ENCODE measurements around the gene TBC1D7. TPM values are rescaled to one million over a fixed set of nuclear protein-coding genes. Genes with fewer than 3 reads are reported as not detected.
A peak's percentile ranks its signal among the peaks of the same experiment; 100 is the strongest.

Gene TBC1D7
- total and polyA plus RNA-seq, 7 experiments from 2014 or later = 11.7 to 34.6 (median 16.9) TPM

GRCh38 chr6:13256266-13257001 lies 71.9 kb downstream of the TBC1D7 start:
- POLR2A ChIA-PET = interaction anchor here (0.6 kb wide), 1 partner anchor 45 kb away, joined by 4 read pairs; no protein-coding TSS in a partner anchor
- Histone ChIP-seq H3K36me3 (ENCODE audit: control insufficient read depth in 2 of 3, insufficient read depth in 3 of 3, low read length in 3 of 3) (no peaks in the 10 kb centered on the region), H3K9me3 (ENCODE audit: control insufficient read depth in 2 of 3, low read length in 3 of 3) (peaks cover 0 to 8% (median 0%) of the 10 kb centered on the region in 3 experiments), H3K27me3 (ENCODE audit: control insufficient read depth in 2 of 2, insufficient read depth in 2 of 2, low read length in 2 of 2) (no peaks in the 10 kb centered on the region), H3K4me3 (ENCODE audit: low read length) (no peak overlapping the region), H3K4me1 (ENCODE audit: control insufficient read depth in 2 of 2, insufficient read depth in 2 of 2, low read length in 2 of 2) (peaks cover 0 to 5% of the 10 kb centered on the region in 2 donors), H3K27ac (ENCODE audit: low read depth, low read length) (no peak overlapping the region)
- peaks cover 0 to under 1% (median 0%) of the 10 kb centered on the region in 5 donors for H3K27me3 Mint-ChIP-seq
- DNase-seq = no peak
- H3K36me3 Mint-ChIP-seq = peaks cover 0 to 15% (median 6%) of the 10 kb centered on the region in 5 donors
- peaks cover 0 to 11% (median 2%) of the 10 kb centered on the region in 11 donors for H3K9me3 Mint-ChIP-seq
- intact Hi-C loops (cut with micrococcal nuclease) = no loop called here
- H3K27ac Mint-ChIP-seq = no peak overlapping the region
- CTCF ChIA-PET = no interaction called here
- H3K4me1 Mint-ChIP-seq = peaks cover under 1 to 11% (median 9%) of the 10 kb centered on the region in 7 donors
- H3K4me3 Mint-ChIP-seq = no peak overlapping the region
- peak; percentile 51 for ATAC-seq

Other genes starting within 250 kb of the TBC1D7 start
- gene GFOD1, start 159.1 kb upstream of the TBC1D7 start, total RNA-seq = 10 to 100 TPM in 1 of 5 experiments, 1 to 10 TPM in 2, under 1 TPM in 2; 0.73 to 10.8 (median 2.0) TPM
- under 1 TPM in 1 of 2 donors, not detected in 1; 0.24 TPM for gene GFOD1, start 159.1 kb upstream of the TBC1D7 start, polyA plus RNA-seq
- gene SIRT5, start 246.1 kb upstream of the TBC1D7 start, total RNA-seq = 10 to 100 TPM in 4 of 5 experiments, 1 to 10 TPM in 1; 8.8 to 25.7 (median 15.4) TPM
- gene SIRT5, start 246.1 kb upstream of the TBC1D7 start, polyA plus RNA-seq = 10 to 100 TPM; 11.9 to 13.1 TPM

All from naive thymus-derived CD4-positive, alpha-beta T cell (primary cell).